Activated CD8-positive, alpha-beta memory T cell treated with anti-CD3 and anti-CD28 coated beads, Interleukin-2, amount 10 ng/mL, durations not matched to agents 7 days and 5 days (primary cell): ENCODE data around the gene GLI3. TPM values are rescaled to one million over a fixed set of nuclear protein-coding genes. Genes with fewer than 3 reads are reported as not detected.

Source experiments
- ATAC-seq: fragments of 150-1000 bp; cut with Tn5 transposase; one replicate; pipeline ENCODE4 v1.10.0; 2021; ENCODE audit warnings: moderate library complexity
- CTCF ChIA-PET: fragments of 350-600 bp; sonication (Branson Sonifier 250); formaldehyde crosslinking; loops from one replicate; lab custom pipeline; 2021; ENCODE audit warnings: antibody characterized with exemption; lab: Charles Lee
- DNase-seq: peaks from one replicate; pipeline ENCODE4 v3.0.0-alpha.2; 2020
- H3K27ac Mint-ChIP-seq: one replicate; pipeline ENCODE4 v1.8.0; 2021; ENCODE audit warnings: mild to moderate bottlenecking, mixed read lengths
- H3K27me3 Mint-ChIP-seq: one replicate; pipeline ENCODE4 v1.8.0; 2021; ENCODE audit warnings: mixed read lengths
- H3K36me3 Mint-ChIP-seq: one replicate; pipeline ENCODE4 v1.8.0; 2021; ENCODE audit warnings: mild to moderate bottlenecking, mixed read lengths
- H3K4me1 Mint-ChIP-seq: one replicate; pipeline ENCODE4 v1.8.0; 2021; ENCODE audit warnings: mixed read lengths
- H3K4me3 Mint-ChIP-seq: one replicate; pipeline ENCODE4 v1.8.0; 2021; ENCODE audit warnings: mild to moderate bottlenecking, moderate library complexity, mixed read lengths
- H3K9me3 Mint-ChIP-seq: one replicate; pipeline ENCODE4 v1.8.0; 2022; ENCODE audit warnings: low read depth, mixed read lengths
- total RNA-seq, 2 experiments: library from RNA; stranded (reverse); gene quantifications; one replicate each; pipeline ENCODE4 v1.2.3, GENCODE V29; 2021

GLI3 gene
- total RNA-seq, 2 experiments from 2014 or later = 0.15 to 0.26 TPM

DNA sequence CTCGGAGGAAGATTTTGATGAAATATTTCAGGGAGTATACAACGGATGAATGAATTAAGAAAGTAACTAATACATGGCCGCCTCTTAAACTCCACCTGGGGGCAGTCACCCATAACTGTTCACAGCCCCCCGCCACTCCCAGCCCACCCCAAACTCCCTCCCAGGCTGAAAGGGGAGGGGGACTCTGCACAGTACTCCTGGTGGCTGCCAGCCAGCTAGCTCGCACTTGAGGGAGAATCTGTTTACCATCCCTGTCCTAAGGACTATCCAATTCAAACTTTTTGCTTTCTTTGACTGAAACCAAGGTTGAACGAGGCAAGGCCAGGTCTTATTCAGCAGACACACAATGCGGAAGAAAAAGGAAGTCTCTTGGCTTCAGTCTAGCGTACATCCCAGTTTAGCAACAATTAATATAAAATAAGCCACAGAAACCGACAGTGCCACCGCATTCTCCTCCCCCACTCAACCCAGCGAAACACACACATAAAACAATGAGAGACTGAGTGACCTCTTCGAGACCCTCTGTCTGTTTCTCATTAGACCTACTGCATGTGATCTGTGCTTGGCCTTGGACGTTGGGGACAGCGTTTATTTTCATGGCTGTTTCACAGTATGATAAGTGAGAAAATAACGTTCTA lies 219.5 kb downstream of the GLI3 start:
- no peak overlapping the region for H3K4me3 Mint-ChIP-seq
- H3K4me1 Mint-ChIP-seq = no peaks in the 10 kb centered on the region
- CTCF ChIA-PET = no interaction called here
- peaks cover 5% of the 10 kb centered on the region for H3K27me3 Mint-ChIP-seq
- H3K27ac Mint-ChIP-seq = no peak overlapping the region
- H3K9me3 Mint-ChIP-seq = peaks cover 7% of the 10 kb centered on the region
- DNase-seq = no peak
- ATAC-seq = no peak
- H3K36me3 Mint-ChIP-seq = no peaks in the 10 kb centered on the region

DNA sequence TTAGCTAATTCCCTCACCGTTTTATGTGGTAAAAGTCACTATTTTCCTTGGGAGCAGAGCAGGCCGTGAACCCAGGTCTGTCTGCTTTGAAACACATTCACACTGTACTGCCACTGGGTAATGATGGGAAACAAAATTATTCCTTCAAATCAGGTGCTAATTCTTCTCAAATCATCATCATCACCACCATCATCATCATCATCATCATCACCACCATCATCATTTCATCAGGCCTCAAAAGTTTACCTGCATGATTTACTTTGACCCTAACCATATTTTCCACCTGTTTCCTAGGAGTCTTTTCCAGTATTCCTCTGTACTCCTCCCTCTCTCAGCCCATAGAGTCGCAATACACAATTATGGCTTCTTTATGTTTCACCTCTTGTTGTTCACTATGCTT lies 220.5 kb downstream of the GLI3 start:
- no peak overlapping the region for H3K4me3 Mint-ChIP-seq
- H3K27ac Mint-ChIP-seq = no peak overlapping the region
- DNase-seq = no peak
- H3K4me1 Mint-ChIP-seq = no peaks in the 10 kb centered on the region
- ATAC-seq = no peak
- peaks cover 7% of the 10 kb centered on the region for H3K9me3 Mint-ChIP-seq
- no peaks in the 10 kb centered on the region for H3K36me3 Mint-ChIP-seq
- H3K27me3 Mint-ChIP-seq = peaks cover 5% of the 10 kb centered on the region
- CTCF ChIA-PET = no interaction called here

DNA sequence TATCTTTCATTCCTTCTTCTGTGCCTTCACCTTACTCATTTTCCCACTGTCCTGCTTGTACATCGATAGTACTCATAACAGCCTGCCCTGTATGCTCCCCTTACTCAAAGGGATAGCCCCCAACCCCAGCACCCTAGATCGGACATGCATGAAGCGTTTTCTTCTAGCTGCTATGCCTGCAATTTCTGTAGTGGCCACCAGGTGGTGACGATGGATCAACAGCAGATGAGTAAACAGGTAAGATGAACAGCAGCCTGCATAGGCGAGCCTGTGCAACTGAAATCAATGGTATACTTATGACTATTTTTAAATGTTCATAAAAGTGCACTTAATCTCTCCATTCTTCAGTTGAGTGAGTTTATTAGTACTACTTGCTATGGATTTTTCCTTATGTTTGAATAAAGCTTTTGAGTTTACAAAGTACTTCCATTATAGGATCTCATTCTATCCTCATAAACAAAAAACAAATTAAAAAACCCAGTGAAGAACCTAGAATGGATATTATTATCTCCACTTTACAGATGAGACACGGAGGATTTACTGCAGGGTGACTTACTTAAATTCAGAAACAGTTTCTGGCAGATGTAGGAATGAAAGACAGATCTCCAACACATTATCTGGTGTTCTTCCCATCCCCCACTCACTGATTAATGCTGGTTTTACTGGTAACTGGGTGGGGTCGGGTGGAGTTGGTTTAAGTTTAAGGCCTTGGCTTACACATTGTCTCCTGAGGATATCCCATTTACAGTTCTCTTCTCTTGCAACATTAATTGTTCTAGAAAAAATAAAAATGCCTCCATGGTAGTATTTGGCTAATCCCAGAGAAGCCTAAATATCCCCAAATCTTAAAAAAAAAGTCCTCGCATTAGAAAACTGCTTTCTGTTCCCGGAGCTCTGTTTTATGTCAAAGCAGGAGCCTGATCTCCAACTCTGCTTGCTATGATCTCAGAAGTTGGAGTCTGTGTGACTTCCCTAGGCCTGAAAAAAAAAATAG lies 222.1 kb downstream of the GLI3 start:
- Mint-ChIP-seq H3K9me3 (peaks cover 7% of the 10 kb centered on the region), H3K36me3 (no peaks in the 10 kb centered on the region), H3K27ac (no peak overlapping the region), H3K4me1 (no peaks in the 10 kb centered on the region), H3K27me3 (peaks cover 5% of the 10 kb centered on the region), H3K4me3 (no peak overlapping the region)
- DNase-seq (peak; percentile 46), ATAC-seq (no peak)
- CTCF ChIA-PET = interaction anchor here (1.2 kb wide), 2 partner anchors 40 to 47 kb away, joined by 4 read pairs; no protein-coding TSS in a partner anchor

DNA sequence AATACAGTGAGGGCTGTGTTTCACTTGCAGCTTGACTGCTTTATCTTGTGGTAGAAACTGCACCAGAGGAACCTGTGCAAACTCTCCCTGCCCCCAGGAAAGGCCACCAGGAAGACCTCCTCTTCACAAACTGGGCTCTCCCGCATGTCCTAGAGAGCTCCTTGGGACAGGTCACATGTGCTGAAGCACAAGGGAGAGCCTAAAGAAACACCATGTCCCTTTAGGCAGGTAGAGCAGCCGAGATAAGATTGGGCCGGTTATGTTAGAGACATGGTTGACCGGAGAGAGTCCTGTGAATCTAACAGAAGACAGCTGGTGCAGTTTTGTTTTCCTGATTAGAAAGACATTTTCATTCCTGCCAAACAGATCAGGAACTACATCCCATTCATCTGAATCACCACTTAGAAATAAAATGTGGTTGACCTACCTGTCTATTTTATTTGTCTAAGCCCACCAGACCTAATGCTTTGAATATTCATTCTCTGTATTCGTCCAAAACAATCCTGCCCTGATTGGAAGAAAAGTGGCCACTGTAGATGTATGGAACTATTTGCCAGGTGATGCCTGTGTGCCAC lies 224.1 kb downstream of the GLI3 start:
- no peaks in the 10 kb centered on the region for H3K4me1 Mint-ChIP-seq
- no peak for DNase-seq
- peaks cover 7% of the 10 kb centered on the region for H3K9me3 Mint-ChIP-seq
- H3K27ac Mint-ChIP-seq = no peak overlapping the region
- H3K27me3 Mint-ChIP-seq = no peaks in the 10 kb centered on the region
- H3K36me3 Mint-ChIP-seq = no peaks in the 10 kb centered on the region
- CTCF ChIA-PET = no interaction called here
- ATAC-seq = no peak
- no peak overlapping the region for H3K4me3 Mint-ChIP-seq

DNA sequence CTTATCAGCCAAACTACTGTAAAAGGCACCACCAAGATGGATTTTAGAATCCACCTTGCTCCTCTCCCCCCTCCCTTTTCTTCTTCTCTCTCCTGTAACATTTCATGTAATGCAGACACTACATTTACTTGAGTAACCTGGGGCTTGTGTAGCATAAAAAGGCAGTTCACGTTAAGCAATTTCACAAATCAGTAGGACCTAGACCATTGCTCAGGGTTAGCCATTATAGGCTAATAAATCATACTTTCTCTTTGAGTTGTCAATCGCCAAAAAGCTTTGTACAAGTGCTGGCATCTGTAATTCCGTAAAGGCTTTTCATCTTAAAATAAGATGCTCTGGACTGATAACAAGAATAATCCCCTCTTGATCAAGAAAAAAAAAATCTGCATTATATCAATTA lies 224.7 kb downstream of the GLI3 start:
- CTCF ChIA-PET = no interaction called here
- Mint-ChIP-seq H3K36me3 (no peaks in the 10 kb centered on the region), H3K27me3 (no peaks in the 10 kb centered on the region), H3K9me3 (peaks cover 7% of the 10 kb centered on the region), H3K27ac (no peak overlapping the region), H3K4me3 (no peak overlapping the region), H3K4me1 (no peaks in the 10 kb centered on the region)
- DNase-seq (no peak), ATAC-seq (no peak)

DNA sequence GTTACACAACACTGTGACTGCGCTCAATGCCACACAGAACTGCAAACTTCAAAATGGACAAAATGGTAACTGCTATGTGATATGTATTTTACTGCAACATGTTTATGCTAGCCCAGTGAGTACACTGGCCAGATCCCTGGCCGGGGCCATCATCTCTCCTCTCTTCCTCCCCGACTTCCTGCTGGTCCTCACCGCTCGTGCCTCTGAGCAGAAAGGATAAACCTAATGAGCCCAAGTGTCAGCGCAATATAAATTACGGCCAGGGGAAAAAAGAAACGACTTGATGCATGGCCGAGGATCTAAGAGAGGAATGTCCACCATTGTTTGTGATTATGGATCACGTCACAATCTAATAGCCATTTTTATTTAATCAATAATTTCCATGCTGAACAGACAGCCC lies 225.2 kb downstream of the GLI3 start:
- Mint-ChIP-seq H3K4me1 (no peaks in the 10 kb centered on the region), H3K36me3 (no peaks in the 10 kb centered on the region), H3K9me3 (peaks cover 7% of the 10 kb centered on the region), H3K4me3 (no peak overlapping the region), H3K27me3 (no peaks in the 10 kb centered on the region), H3K27ac (no peak overlapping the region)
- no peak for ATAC-seq
- CTCF ChIA-PET = no interaction called here
- DNase-seq = no peak

DNA sequence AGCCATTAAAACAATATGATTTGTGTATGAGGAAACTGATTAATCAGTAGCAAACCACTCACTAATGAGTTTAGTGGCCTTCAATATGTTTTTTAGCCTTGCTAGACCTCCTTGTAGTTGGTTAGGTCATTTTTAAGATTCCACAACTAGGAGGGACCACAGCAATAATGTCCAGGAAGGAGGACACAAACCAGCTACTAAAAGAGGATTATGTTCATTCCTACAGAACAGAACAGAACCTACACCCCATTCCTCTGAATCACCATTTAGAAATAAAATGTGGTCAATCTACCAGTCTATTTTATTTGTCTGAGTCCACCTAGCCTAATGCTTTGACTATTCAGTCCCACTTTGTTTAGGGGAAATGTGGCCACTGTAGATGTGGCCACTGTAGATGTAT lies 226.3 kb downstream of the GLI3 start:
- no peak for ATAC-seq
- CTCF ChIA-PET = no interaction called here
- H3K36me3 Mint-ChIP-seq = no peaks in the 10 kb centered on the region
- peaks cover 7% of the 10 kb centered on the region for H3K9me3 Mint-ChIP-seq
- no peak for DNase-seq
- H3K27me3 Mint-ChIP-seq = no peaks in the 10 kb centered on the region
- no peak overlapping the region for H3K4me3 Mint-ChIP-seq
- no peaks in the 10 kb centered on the region for H3K4me1 Mint-ChIP-seq
- no peak overlapping the region for H3K27ac Mint-ChIP-seq

DNA sequence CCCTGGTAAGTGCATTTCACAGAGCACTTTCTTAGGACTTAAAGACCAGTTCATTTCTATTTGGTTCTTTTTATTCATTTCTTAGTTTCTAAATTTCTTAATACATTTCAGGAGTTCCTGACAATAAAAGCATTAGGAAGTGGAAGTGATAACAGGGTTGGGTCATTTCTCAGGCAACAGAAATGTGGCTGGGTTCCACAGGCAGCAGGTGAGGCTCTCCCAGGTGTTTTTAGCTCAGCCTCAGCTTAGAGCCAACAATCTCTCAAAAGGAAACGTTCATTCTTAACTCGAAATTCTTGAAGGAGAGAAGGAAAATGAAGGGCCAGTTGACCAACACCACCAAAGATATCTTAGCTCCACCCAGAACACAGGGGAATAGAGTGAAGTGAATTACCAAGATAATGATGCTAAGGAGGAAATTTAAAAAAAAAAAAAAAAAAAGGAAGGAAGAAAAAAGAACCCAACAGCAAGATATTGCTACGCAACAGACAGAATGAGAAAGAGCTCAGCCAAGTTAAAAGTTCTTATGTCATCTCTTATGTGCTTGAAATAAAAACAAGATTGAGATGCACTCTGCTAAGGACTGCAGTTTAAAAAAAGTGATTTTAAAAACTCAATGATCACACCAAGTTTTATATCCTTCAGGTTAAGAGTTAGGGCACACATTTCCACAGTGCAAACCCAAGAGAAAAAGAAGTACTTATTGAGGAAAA lies 230.1 kb downstream of the GLI3 start:
- CTCF ChIA-PET = no interaction called here
- H3K9me3 Mint-ChIP-seq = no peaks in the 10 kb centered on the region

DNA sequence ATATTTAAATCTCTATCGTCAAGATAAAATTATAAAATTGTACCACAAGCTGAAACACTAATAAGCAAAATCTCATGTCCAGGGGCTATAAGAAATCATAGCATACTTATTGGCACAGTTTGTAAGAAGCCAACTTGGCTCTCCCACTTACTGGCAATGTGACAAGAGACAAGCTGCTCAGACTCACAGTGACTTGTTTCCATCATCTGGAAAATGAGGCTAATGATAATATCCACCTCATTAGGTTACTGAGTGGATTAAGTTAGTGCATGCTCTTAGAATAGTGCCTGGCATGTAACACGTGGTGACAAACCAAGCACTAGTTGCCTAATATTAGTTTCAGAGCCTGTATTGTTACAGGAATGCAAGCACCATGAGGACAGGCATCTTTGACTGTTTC lies 234.4 kb downstream of the GLI3 start:
- H3K27me3 Mint-ChIP-seq = peaks cover 9% of the 10 kb centered on the region
- CTCF ChIA-PET = no interaction called here
- no peaks in the 10 kb centered on the region for H3K9me3 Mint-ChIP-seq
- no peaks in the 10 kb centered on the region for H3K4me1 Mint-ChIP-seq
- no peaks in the 10 kb centered on the region for H3K36me3 Mint-ChIP-seq
- ATAC-seq (no peak), DNase-seq (no peak)
- no peak overlapping the region for H3K27ac Mint-ChIP-seq
- no peak overlapping the region for H3K4me3 Mint-ChIP-seq

More for the DNA sequence above, 230.1 kb downstream of the GLI3 start:
- H3K27ac Mint-ChIP-seq = no peak overlapping the region
- DNase-seq = no peak
- no peaks in the 10 kb centered on the region for H3K27me3 Mint-ChIP-seq
- no peak for ATAC-seq
- H3K4me3 Mint-ChIP-seq = no peak overlapping the region
- H3K4me1 Mint-ChIP-seq = no peaks in the 10 kb centered on the region
- no peaks in the 10 kb centered on the region for H3K36me3 Mint-ChIP-seq

DNA sequence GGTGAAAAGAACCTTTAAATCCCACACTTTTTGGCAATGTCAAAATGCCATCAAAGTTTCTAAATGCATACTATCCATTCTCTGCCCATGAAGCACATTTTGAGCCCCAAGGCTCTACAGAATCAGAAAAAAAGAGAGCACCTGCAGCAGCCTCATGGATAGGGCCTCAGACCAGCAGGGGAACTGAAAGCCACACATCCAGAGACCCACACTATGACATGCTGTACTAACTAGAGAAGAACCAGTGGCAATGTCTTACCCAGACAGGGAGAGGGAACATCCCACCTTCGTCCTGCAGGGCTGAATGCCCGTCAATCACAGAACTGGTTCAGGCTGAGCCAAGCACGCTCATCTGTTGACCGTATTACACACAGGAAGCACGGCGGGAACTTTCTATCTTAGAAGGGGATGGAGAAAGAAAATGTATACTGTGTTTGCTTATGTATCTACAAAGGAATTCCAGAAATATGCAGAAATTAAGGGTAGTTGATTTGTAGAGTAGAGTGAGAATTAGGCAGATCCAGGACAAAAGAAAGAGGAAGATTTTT lies 237.2 kb downstream of the GLI3 start:
- no peaks in the 10 kb centered on the region for H3K4me1 Mint-ChIP-seq
- H3K9me3 Mint-ChIP-seq = no peaks in the 10 kb centered on the region
- no peak overlapping the region for H3K4me3 Mint-ChIP-seq
- CTCF ChIA-PET = interaction anchor here (0.8 kb wide), 1 partner anchor 23 kb away, joined by 3 read pairs; no protein-coding TSS in a partner anchor
- no peak for DNase-seq
- no peaks in the 10 kb centered on the region for H3K36me3 Mint-ChIP-seq
- no peak overlapping the region for H3K27ac Mint-ChIP-seq
- ATAC-seq = no peak
- peaks cover 9% of the 10 kb centered on the region for H3K27me3 Mint-ChIP-seq

DNA sequence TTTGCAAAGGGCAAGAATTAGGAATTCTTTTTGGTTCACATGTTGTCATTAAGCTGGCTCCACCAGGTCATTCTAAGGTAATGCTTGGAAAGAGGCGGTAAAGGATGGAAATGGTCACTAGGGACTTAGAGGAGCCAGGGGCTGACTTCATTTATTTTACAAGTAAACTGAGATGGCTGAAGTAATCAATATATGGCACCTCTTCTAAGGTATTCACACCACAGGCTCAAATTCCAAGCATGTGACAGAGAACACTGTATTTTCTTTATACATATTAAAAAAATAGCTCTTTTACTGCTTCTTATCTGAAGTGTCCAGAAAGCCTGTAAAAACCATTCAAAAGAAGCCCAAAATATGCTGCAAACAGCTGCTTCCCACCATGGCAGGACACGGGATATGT lies 239.0 kb downstream of the GLI3 start:
- Mint-ChIP-seq H3K4me3 (no peak overlapping the region), H3K27ac (no peak overlapping the region), H3K4me1 (no peaks in the 10 kb centered on the region), H3K9me3 (no peaks in the 10 kb centered on the region), H3K27me3 (peaks cover 9% of the 10 kb centered on the region), H3K36me3 (no peaks in the 10 kb centered on the region)
- ATAC-seq = no peak
- DNase-seq = no peak
- CTCF ChIA-PET = no interaction called here

DNA sequence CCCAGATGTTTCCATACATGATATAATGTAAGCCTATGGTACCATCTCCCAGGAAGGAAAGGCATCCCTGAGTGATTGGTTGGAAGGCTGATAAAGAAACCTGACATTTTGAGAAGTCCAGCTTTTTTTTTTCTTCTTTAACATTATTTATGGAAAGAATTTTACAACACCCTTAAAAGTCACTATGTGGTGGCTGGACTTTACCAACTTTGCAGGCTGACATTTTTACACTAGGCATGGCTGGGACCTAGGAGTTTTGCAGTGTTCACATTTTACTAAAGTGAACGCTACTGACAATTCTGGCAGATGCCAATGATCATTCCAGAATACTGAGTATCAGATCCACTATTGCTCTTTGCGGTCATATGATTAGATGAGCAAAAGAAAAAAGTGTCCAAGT lies 239.9 kb downstream of the GLI3 start:
- ATAC-seq (no peak), DNase-seq (no peak)
- peaks cover 9% of the 10 kb centered on the region for H3K27me3 Mint-ChIP-seq
- no peak overlapping the region for H3K4me3 Mint-ChIP-seq
- H3K9me3 Mint-ChIP-seq = no peaks in the 10 kb centered on the region
- H3K27ac Mint-ChIP-seq = no peak overlapping the region
- no peaks in the 10 kb centered on the region for H3K36me3 Mint-ChIP-seq
- CTCF ChIA-PET = no interaction called here
- no peaks in the 10 kb centered on the region for H3K4me1 Mint-ChIP-seq
